Measurements from ENCODE around the gene AGBL1. TPM values are rescaled to one million over a fixed set of nuclear protein-coding genes. Genes with fewer than 3 reads are reported as not detected.
"Not testable (repeated sequence)": the region's sequence is repeated elsewhere in the genome, so short reads cannot be mapped to it uniquely, and the experiment has no call there.

Gene AGBL1
- total RNA-seq, 1 donor = under 0.01 TPM

GRCh38 chr15:86383611-86384010 lies 303.9 kb downstream of the AGBL1 start:
- no peak for DNase-seq (ENCODE audit: low read depth in 2 of 3, low spot score in 2 of 3)

GRCh38 chr15:86384186-86384585 lies 304.5 kb downstream of the AGBL1 start:
- no peak for DNase-seq (ENCODE audit: low read depth in 2 of 3, low spot score in 2 of 3)

GRCh38 chr15:86392296-86392695 lies 312.6 kb downstream of the AGBL1 start:
- no peak for DNase-seq (ENCODE audit: low read depth in 2 of 3, low spot score in 2 of 3)

GRCh38 chr15:86392874-86393273 lies 313.2 kb downstream of the AGBL1 start:
- DNase-seq (ENCODE audit: low read depth in 2 of 3, low spot score in 2 of 3) = no peak

- no peak for DNase-seq (ENCODE audit: low read depth in 2 of 3, low spot score in 2 of 3)
Measured at GRCh38 chr15:86394866-86395265, 315.2 kb downstream of the AGBL1 start.

GRCh38 chr15:86399041-86399954 lies 319.6 kb downstream of the AGBL1 start:
- DNase-seq (ENCODE audit: low read depth in 2 of 3, low spot score in 2 of 3) = no peak

GRCh38 chr15:86403221-86403620 lies 323.6 kb downstream of the AGBL1 start:
- no peak for DNase-seq (ENCODE audit: low read depth in 2 of 3, low spot score in 2 of 3)

GRCh38 chr15:86403914-86404583 lies 324.4 kb downstream of the AGBL1 start:
- no peak for DNase-seq (ENCODE audit: low read depth in 2 of 3, low spot score in 2 of 3)

GRCh38 chr15:86408261-86408660 lies 328.6 kb downstream of the AGBL1 start:
- no peak for DNase-seq (ENCODE audit: low read depth in 2 of 3, low spot score in 2 of 3)

- DNase-seq (ENCODE audit: low read depth in 2 of 3, low spot score in 2 of 3) = no peak
Measured at GRCh38 chr15:86411916-86412315, 332.2 kb downstream of the AGBL1 start.

- DNase-seq (ENCODE audit: low read depth in 2 of 3, low spot score in 2 of 3) = no peak
Measured at GRCh38 chr15:86413191-86413590, 333.5 kb downstream of the AGBL1 start.

- no peak for DNase-seq (ENCODE audit: low read depth in 2 of 3, low spot score in 2 of 3)
Measured at GRCh38 chr15:86425746-86426145, 346.1 kb downstream of the AGBL1 start.

GRCh38 chr15:86432861-86433260 lies 353.2 kb downstream of the AGBL1 start:
- no peak for DNase-seq (ENCODE audit: low read depth in 2 of 3, low spot score in 2 of 3)

GRCh38 chr15:86433983-86434382 lies 354.3 kb downstream of the AGBL1 start:
- no peak for DNase-seq (ENCODE audit: low read depth in 2 of 3, low spot score in 2 of 3)

GRCh38 chr15:86439614-86440013 lies 359.9 kb downstream of the AGBL1 start:
- DNase-seq (ENCODE audit: low read depth in 2 of 3, low spot score in 2 of 3) = no peak

GRCh38 chr15:86444527-86444926 lies 364.9 kb downstream of the AGBL1 start:
- no peak for DNase-seq (ENCODE audit: low read depth in 2 of 3, low spot score in 2 of 3)

- DNase-seq (ENCODE audit: low read depth in 2 of 3, low spot score in 2 of 3) = no peak
Measured at GRCh38 chr15:86445579-86446252, 366.0 kb downstream of the AGBL1 start.

GRCh38 chr15:86446253-86446640 lies 366.6 kb downstream of the AGBL1 start:
- no peak for DNase-seq (ENCODE audit: low read depth in 2 of 3, low spot score in 2 of 3)

- DNase-seq (ENCODE audit: low read depth in 2 of 3, low spot score in 2 of 3) = not testable (repeated sequence)
Measured at GRCh38 chr15:86465470-86466039, 385.9 kb downstream of the AGBL1 start.

- DNase-seq (ENCODE audit: low read depth in 2 of 3, low spot score in 2 of 3) = no peak
Measured at GRCh38 chr15:86481720-86482119, 402.0 kb downstream of the AGBL1 start.

GRCh38 chr15:86483936-86484335 lies 404.3 kb downstream of the AGBL1 start:
- no peak for DNase-seq (ENCODE audit: low read depth in 2 of 3, low spot score in 2 of 3)

All from hematopoietic multipotent progenitor cell (in vitro differentiated cells).